Neural progenitor cell (in vitro differentiated cells): ENCODE measurements around the gene SARM1. TPM values are rescaled to one million over a fixed set of nuclear protein-coding genes. Genes with fewer than 3 reads are reported as not detected.
"Not testable (repeated sequence)": the region's sequence is repeated elsewhere in the genome, so short reads cannot be mapped to it uniquely, and the experiment has no call there.

Experiments
- DNase-seq: peaks from one replicate; pipeline ENCODE4 v3.0.0-alpha.2; 2016; ENCODE audit warnings: low spot score
- H2AFZ ChIP-seq: fragments of 200-600 bp; sonication (generic); replicated peaks from 2 replicates; pipeline ENCODE4 v1.6.1; 2016; ENCODE audit warnings: antibody characterized with exemption
- H3F3A ChIP-seq: fragments of 200-600 bp; sonication (generic); 2 replicates; pipeline ENCODE4 v1.6.1; 2016; ENCODE audit warnings: antibody characterized with exemption, low read depth
- H3K27ac ChIP-seq: fragments of 200-600 bp; sonication (generic); 2 replicates; pipeline ENCODE4 v1.5.1; 2016; ENCODE audit warnings: mild to moderate bottlenecking
- H3K27me3 ChIP-seq: fragments of 200-600 bp; sonication (generic); 2 replicates; pipeline ENCODE4 v1.6.1; 2016; ENCODE audit warnings: mild to moderate bottlenecking, moderate library complexity
- H3K36me3 ChIP-seq: fragments of 200-600 bp; sonication (generic); 2 replicates; pipeline ENCODE4 v1.5.1; 2016
- H3K4me1 ChIP-seq: fragments of 200-600 bp; sonication (generic); 2 replicates; pipeline ENCODE4 v1.6.1; 2016; ENCODE audit warnings: mixed run types
- H3K4me2 ChIP-seq: fragments of 200-600 bp; sonication (generic); 2 replicates; pipeline ENCODE4 v1.6.1; 2016
- H3K4me3 ChIP-seq: fragments of 200-600 bp; sonication (generic); 2 replicates; pipeline ENCODE4 v1.5.1; 2016
- H3K79me2 ChIP-seq: fragments of 200-600 bp; sonication (generic); 2 replicates; pipeline ENCODE4 v1.6.1; 2016; ENCODE audit warnings: low read depth
- H3K9ac ChIP-seq: fragments of 200-600 bp; sonication (generic); 2 replicates; pipeline ENCODE4 v1.6.1; 2016
- H3K9me3 ChIP-seq: fragments of 200-600 bp; sonication (generic); 2 replicates; pipeline ENCODE4 v1.5.1; 2016; ENCODE audit warnings: low read depth
- H4K20me1 ChIP-seq: fragments of 200-600 bp; sonication (generic); 2 replicates; pipeline ENCODE4 v1.6.1; 2016; ENCODE audit warnings: low read depth
- H3K27ac Mint-ChIP-seq: 3 replicates; pipeline ENCODE4 v1.8.0; 2021; ENCODE audit warnings: mixed read lengths
- H3K27me3 Mint-ChIP-seq: 2 replicates; pipeline ENCODE4 v1.8.0; 2022; ENCODE audit warnings: low read depth, mild to moderate bottlenecking, inconsistent platforms, moderate library complexity, mixed read lengths; ENCODE audit not compliant: insufficient read depth
- H3K36me3 Mint-ChIP-seq: 3 replicates; pipeline ENCODE4 v1.8.0; 2021; ENCODE audit warnings: mixed read lengths
- H3K4me1 Mint-ChIP-seq: 3 replicates; pipeline ENCODE4 v1.8.0; 2021; ENCODE audit warnings: mixed read lengths
- H3K4me3 Mint-ChIP-seq: 3 replicates; pipeline ENCODE4 v1.8.0; 2021; ENCODE audit warnings: mild to moderate bottlenecking, moderate library complexity, mixed read lengths
- H3K9me3 Mint-ChIP-seq: 3 replicates; pipeline ENCODE4 v1.8.0; 2020; ENCODE audit warnings: mixed read lengths
- CTCF ChIP-seq: fragments of 200-600 bp; sonication (generic); IDR thresholded peaks from 2 replicates; pipeline ENCODE4 v1.5.1; 2017; ENCODE audit warnings: antibody characterized with exemption, mild to moderate bottlenecking
- EZH2 ChIP-seq: fragments of 200-600 bp; sonication (generic); IDR thresholded peaks from 2 replicates; pipeline ENCODE4 v1.6.1; 2017; ENCODE audit warnings: antibody characterized with exemption, mild to moderate bottlenecking, moderate library complexity
- EZH2phosphoT487 ChIP-seq: fragments of 200-600 bp; sonication (generic); IDR thresholded peaks from 2 replicates; pipeline ENCODE4 v1.6.1; 2017; ENCODE audit warnings: antibody characterized with exemption
- total RNA-seq: library from RNA; depleted of rRNA; stranded (reverse); fragments of >200 nt; gene quantifications from 2 replicates; pipeline ENCODE4 v1.2.3, GENCODE V29; 2015; ENCODE audit warnings: low replicate concordance

The SARM1 gene
- total RNA-seq, 1 donor from 2014 or later: 3.1 TPM

GRCh38 chr17:28335201-28335958 is 36.1 kb upstream of the SARM1 start, which contains the start of the genes IFT20 and TNFAIP1:
Gene IFT20 (minus strand): TSS chr17:28335472. CDS start chr17:28331985, 3,487 bp downstream.
Gene TNFAIP1 (plus strand): TSS chr17:28335761. CDS start chr17:28339522, 3,761 bp downstream.
- Histone ChIP-seq H3F3A (peaks cover 23% of the 10 kb centered on the region), H3K9me3 (no peaks in the 10 kb centered on the region), H3K9ac (peak within 1 kb of the TSS; percentile 91), H3K27ac (peak within 1 kb of the TSS; percentile 94), H3K27me3 (no peaks in the 10 kb centered on the region), H3K4me3 (peak within 1 kb of the TSS; percentile 82), H3K4me1 (peaks cover 6% of the 10 kb centered on the region), H3K36me3 (no peaks in the 10 kb centered on the region), H2AFZ (peak within 1 kb of the TSS; percentile 93), H3K79me2 (peaks cover 44% of the 10 kb centered on the region), H3K4me2 (peak within 1 kb of the TSS; percentile 83), H4K20me1 (peaks cover 29% of the 10 kb centered on the region)
- Mint-ChIP-seq H3K9me3 (no peaks in the 10 kb centered on the region), H3K27me3 (peaks cover 1% of the 10 kb centered on the region), H3K27ac (peak within 1 kb of the TSS; percentile 99), H3K4me1 (peaks cover 31% of the 10 kb centered on the region), H3K36me3 (peaks cover 9% of the 10 kb centered on the region), H3K4me3 (peak within 1 kb of the TSS; percentile 98)
- TF ChIP-seq EZH2 (no peak), EZH2phosphoT487 (no peak), CTCF (no peak)
- peak; percentile 100 for DNase-seq

- Histone ChIP-seq H3K27me3 (no peaks in the 10 kb centered on the region), H3K9me3 (no peaks in the 10 kb centered on the region), H3K9ac (peak overlapping the region; percentile 91), H3K4me3 (peak overlapping the region; percentile 82), H3K4me1 (peaks cover 6% of the 10 kb centered on the region), H3K36me3 (no peaks in the 10 kb centered on the region), H3K79me2 (peaks cover 44% of the 10 kb centered on the region), H2AFZ (peak overlapping the region; percentile 75), H4K20me1 (peaks cover 29% of the 10 kb centered on the region), H3F3A (peaks cover 15% of the 10 kb centered on the region), H3K27ac (peak overlapping the region; percentile 94), H3K4me2 (peak overlapping the region; percentile 73)
- Mint-ChIP-seq H3K4me3 (peak overlapping the region; percentile 98), H3K9me3 (no peaks in the 10 kb centered on the region), H3K27ac (peak overlapping the region; percentile 99), H3K4me1 (peaks cover 31% of the 10 kb centered on the region), H3K36me3 (peaks cover 8% of the 10 kb centered on the region), H3K27me3 (no peaks in the 10 kb centered on the region)
- DNase-seq: peak; percentile 95
- TF ChIP-seq EZH2: no peak
- no peak for TF ChIP-seq EZH2phosphoT487
- no peak for TF ChIP-seq CTCF
Measured at GRCh38 chr17:28335959-28336871, 35.3 kb upstream of the SARM1 start.

- Histone ChIP-seq H3K4me1 (peaks cover 6% of the 10 kb centered on the region), H3K4me2 (no peak overlapping the region), H3K9me3 (no peaks in the 10 kb centered on the region), H2AFZ (no peak overlapping the region), H3K27me3 (no peaks in the 10 kb centered on the region), H4K20me1 (peaks cover 29% of the 10 kb centered on the region), H3K27ac (no peak overlapping the region), H3K9ac (no peak overlapping the region), H3F3A (peaks cover 14% of the 10 kb centered on the region), H3K36me3 (no peaks in the 10 kb centered on the region), H3K4me3 (no peak overlapping the region), H3K79me2 (peaks cover 43% of the 10 kb centered on the region)
- no peaks in the 10 kb centered on the region for H3K27me3 Mint-ChIP-seq
- TF ChIP-seq EZH2phosphoT487 (no peak), EZH2 (no peak), CTCF (no peak)
- H3K4me3 Mint-ChIP-seq: no peak overlapping the region
- peaks cover 7% of the 10 kb centered on the region for H3K36me3 Mint-ChIP-seq
- peaks cover 31% of the 10 kb centered on the region for H3K4me1 Mint-ChIP-seq
- no peaks in the 10 kb centered on the region for H3K9me3 Mint-ChIP-seq
- H3K27ac Mint-ChIP-seq: no peak overlapping the region
- no peak for DNase-seq
Measured at GRCh38 chr17:28338056-28338768, 33.3 kb upstream of the SARM1 start.

GRCh38 chr17:28338769-28339212 is 32.7 kb upstream of the SARM1 start:
- not testable (repeated sequence) for H3K9ac ChIP-seq

More at GRCh38 chr17:28338769-28339212, 32.7 kb upstream of the SARM1 start:
- H3K79me2 ChIP-seq: peaks cover 39% of the 10 kb centered on the region
- H3K36me3 ChIP-seq, H2AFZ ChIP-seq, DNase-seq, H3K9me3 Mint-ChIP-seq, H3K4me2 ChIP-seq, H3K27me3 ChIP-seq, H3K4me3 ChIP-seq, H3K4me3 Mint-ChIP-seq, H3K9me3 ChIP-seq, H3K36me3 Mint-ChIP-seq, H3K27ac ChIP-seq, H3K4me1 ChIP-seq, H3K27ac Mint-ChIP-seq, H3K27me3 Mint-ChIP-seq: not testable (repeated sequence)
- H4K20me1 ChIP-seq: peaks cover 29% of the 10 kb centered on the region
- H3K4me1 Mint-ChIP-seq: peaks cover 31% of the 10 kb centered on the region
- H3F3A ChIP-seq: peaks cover 14% of the 10 kb centered on the region
